ENCODE measurements around the gene CCNF. TPM values are rescaled to one million over a fixed set of nuclear protein-coding genes. Genes with fewer than 3 reads are reported as not detected.

Gene CCNF
- total and polyA plus RNA-seq, 5 donors from 2014 or later = 3.3 to 6.9 (median 6.6) TPM

DNA sequence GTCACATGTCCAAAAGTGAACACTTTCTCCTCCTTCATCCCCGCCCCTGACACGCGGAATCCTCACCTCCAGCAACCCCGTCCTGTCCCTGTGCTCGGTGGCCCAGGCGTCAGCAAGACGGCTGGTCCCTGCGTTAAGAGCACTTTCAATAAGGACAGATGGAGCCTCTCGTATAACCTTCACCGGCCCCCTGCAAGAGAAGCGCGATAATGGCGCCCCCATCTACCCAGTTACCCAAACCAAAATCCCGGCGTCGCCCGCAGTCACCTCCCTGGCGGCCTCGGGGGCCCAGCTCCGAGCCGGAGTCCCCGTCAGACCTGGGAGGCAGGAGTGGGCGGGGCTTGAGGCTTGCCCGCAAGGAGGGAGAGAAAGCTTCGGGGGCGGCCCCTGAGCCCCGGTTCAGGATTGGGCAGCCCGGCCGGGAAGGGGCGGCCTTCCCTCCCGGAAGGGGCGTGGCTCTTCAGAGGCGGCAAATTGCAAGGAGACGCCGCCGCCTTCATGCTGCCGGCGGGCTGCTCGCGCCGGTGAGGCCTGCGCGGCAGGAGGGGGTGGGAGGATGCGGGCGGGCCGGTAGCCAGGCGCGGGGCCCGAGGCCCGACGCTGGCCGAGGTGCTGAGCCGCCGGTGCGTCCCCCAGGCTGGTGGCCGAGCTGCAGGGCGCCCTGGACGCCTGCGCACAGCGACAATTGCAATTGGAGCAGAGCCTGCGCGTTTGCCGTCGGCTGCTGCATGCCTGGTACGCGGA is 30.6 kb downstream of the CCNF start, which contains the start of gene TEDC2:
Gene TEDC2, plus strand, starts transcription at position 463 of the 744 bp plus-strand sequence. Its CDS starts 36 bp downstream, at position 499.
- no peaks in the 10 kb centered on the region for H3K36me3 Mint-ChIP-seq
- peak within 1 kb of the TSS; percentile 79 to 97 (median 86) for H3K4me3 Mint-ChIP-seq
- H3K27me3 Mint-ChIP-seq = no peaks in the 10 kb centered on the region
- peak; percentile 98 to 99 for ATAC-seq (ENCODE audit: low read depth in 2 of 2)
- H3K27ac Mint-ChIP-seq = peak within 1 kb of the TSS; percentile 21 to 91 (median 61)
- no peaks in the 10 kb centered on the region for H3K9me3 Mint-ChIP-seq
- Histone ChIP-seq H3K27me3 (ENCODE audit: control insufficient read depth, insufficient read depth, low read length) (no peaks in the 10 kb centered on the region), H3K27ac (ENCODE audit: insufficient read depth, low read length, poor library complexity, severe bottlenecking) (no peak within 1 kb of the TSS), H3K4me3 (ENCODE audit: low read depth, low read length) (peak within 1 kb of the TSS; percentile 51), H3K9me3 (ENCODE audit: control insufficient read depth in 2 of 2, low read length in 2 of 2) (no peaks in the 10 kb centered on the region), H3K36me3 (ENCODE audit: control insufficient read depth, insufficient read depth, low read length) (no peaks in the 10 kb centered on the region), H3K4me1 (ENCODE audit: control insufficient read depth, insufficient read depth, low read length, poor library complexity, severe bottlenecking) (peaks cover 13% of the 10 kb centered on the region)
- peak; percentile 95 to 98 (median 97) for DNase-seq
- H3K4me1 Mint-ChIP-seq = peaks cover 2 to 10% (median 5%) of the 10 kb centered on the region in 4 donors

DNA sequence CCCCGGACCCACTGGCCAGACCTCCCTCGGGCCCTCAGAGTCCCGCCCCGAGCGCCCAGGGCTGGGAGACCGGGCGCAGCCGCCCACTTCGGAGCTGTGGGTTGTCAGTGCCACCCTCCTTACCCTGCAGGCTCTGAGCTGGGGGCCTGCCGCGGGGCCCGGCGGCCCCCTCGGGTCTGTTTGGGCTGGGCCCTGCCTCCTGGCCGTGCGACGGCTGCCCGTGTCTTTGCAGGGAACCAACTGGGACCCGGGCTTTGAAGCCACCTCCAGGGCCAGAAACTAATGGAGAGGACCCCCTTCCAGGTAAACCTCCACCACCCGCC is 31.1 kb downstream of the CCNF start:
- Mint-ChIP-seq H3K9me3 (no peaks in the 10 kb centered on the region), H3K36me3 (no peaks in the 10 kb centered on the region), H3K4me3 (peak overlapping the region in 1 of 4 donors; percentile 83), H3K4me1 (peaks cover 2 to 10% (median 5%) of the 10 kb centered on the region in 4 donors), H3K27me3 (peaks cover 3% of the 10 kb centered on the region), H3K27ac (no peak overlapping the region)
- Histone ChIP-seq H3K4me1 (ENCODE audit: control insufficient read depth, insufficient read depth, low read length, poor library complexity, severe bottlenecking) (peaks cover 13% of the 10 kb centered on the region), H3K4me3 (ENCODE audit: low read depth, low read length) (no peak overlapping the region), H3K9me3 (ENCODE audit: control insufficient read depth in 2 of 2, low read length in 2 of 2) (no peaks in the 10 kb centered on the region), H3K36me3 (ENCODE audit: control insufficient read depth, insufficient read depth, low read length) (no peaks in the 10 kb centered on the region), H3K27ac (ENCODE audit: insufficient read depth, low read length, poor library complexity, severe bottlenecking) (no peak overlapping the region), H3K27me3 (ENCODE audit: control insufficient read depth, insufficient read depth, low read length) (no peaks in the 10 kb centered on the region)
- ATAC-seq (ENCODE audit: low read depth in 2 of 2) (no peak), DNase-seq (no peak)

GRCh38 chr16:2460916-2461315 is 31.7 kb downstream of the CCNF start:
- H3K36me3 Mint-ChIP-seq = no peaks in the 10 kb centered on the region
- Histone ChIP-seq H3K4me3 (ENCODE audit: low read depth, low read length) (no peak overlapping the region), H3K27ac (ENCODE audit: insufficient read depth, low read length, poor library complexity, severe bottlenecking) (no peak overlapping the region), H3K27me3 (ENCODE audit: control insufficient read depth, insufficient read depth, low read length) (no peaks in the 10 kb centered on the region), H3K4me1 (ENCODE audit: control insufficient read depth, insufficient read depth, low read length, poor library complexity, severe bottlenecking) (peaks cover 13% of the 10 kb centered on the region), H3K36me3 (ENCODE audit: control insufficient read depth, insufficient read depth, low read length) (no peaks in the 10 kb centered on the region), H3K9me3 (ENCODE audit: control insufficient read depth in 2 of 2, low read length in 2 of 2) (no peaks in the 10 kb centered on the region)
- peaks cover 2 to 10% (median 5%) of the 10 kb centered on the region in 4 donors for H3K4me1 Mint-ChIP-seq
- H3K27me3 Mint-ChIP-seq = peaks cover 6% of the 10 kb centered on the region
- peak overlapping the region in 1 of 4 donors; percentile 43 for H3K4me3 Mint-ChIP-seq
- no peaks in the 10 kb centered on the region for H3K9me3 Mint-ChIP-seq
- ATAC-seq (ENCODE audit: low read depth in 2 of 2) (no peak), DNase-seq (no peak)
- no peak overlapping the region for H3K27ac Mint-ChIP-seq

DNA sequence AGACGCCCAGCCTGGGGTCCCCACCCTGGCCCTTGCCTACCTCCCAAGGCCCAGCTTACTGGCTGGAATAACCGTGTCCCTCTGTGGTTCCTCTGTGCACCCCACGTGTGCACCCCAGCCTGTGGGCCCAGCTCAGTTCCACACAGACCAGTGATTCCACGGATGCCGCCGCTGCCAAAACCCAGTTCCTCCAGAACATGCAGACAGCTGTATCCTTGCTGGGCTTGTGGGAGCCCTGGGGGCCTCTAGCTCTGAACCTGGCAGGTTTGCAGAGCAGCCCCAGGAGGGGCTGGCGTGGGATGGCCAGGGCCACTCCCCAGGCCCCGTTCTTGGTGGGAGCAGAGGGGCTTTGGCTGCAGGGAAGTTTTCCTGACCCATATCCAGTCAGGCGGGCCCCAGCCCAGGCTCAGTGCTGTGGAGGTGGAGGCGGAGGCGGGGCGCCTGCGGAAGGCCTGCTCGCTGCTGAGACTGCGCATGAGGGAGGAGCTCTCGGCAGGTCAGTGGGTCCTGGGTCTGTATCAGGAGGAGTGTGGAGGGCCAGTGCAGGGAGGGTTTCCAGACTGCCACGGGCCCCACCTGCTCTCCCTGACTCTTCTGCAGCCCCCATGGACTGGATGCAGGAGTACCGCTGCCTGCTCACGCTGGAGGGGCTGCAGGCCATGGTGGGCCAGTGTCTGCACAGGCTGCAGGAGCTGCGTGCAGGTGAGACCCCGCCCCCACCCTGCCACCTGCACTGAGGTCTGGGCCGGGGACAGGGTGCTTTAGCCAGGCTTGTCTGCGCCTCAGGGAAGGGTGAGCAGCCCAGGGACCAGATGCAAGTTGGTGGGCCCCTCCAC is 33.0 kb downstream of the CCNF start:
- Histone ChIP-seq H3K36me3 (ENCODE audit: control insufficient read depth, insufficient read depth, low read length) (no peaks in the 10 kb centered on the region), H3K27me3 (ENCODE audit: control insufficient read depth, insufficient read depth, low read length) (no peaks in the 10 kb centered on the region), H3K4me3 (ENCODE audit: low read depth, low read length) (no peak overlapping the region), H3K27ac (ENCODE audit: insufficient read depth, low read length, poor library complexity, severe bottlenecking) (no peak overlapping the region), H3K4me1 (ENCODE audit: control insufficient read depth, insufficient read depth, low read length, poor library complexity, severe bottlenecking) (peaks cover 13% of the 10 kb centered on the region), H3K9me3 (ENCODE audit: control insufficient read depth in 2 of 2, low read length in 2 of 2) (no peaks in the 10 kb centered on the region)
- DNase-seq = no peak
- Mint-ChIP-seq H3K36me3 (no peaks in the 10 kb centered on the region), H3K9me3 (no peaks in the 10 kb centered on the region), H3K4me1 (peaks cover 2 to 12% (median 5%) of the 10 kb centered on the region in 4 donors), H3K27me3 (peaks cover 12% of the 10 kb centered on the region), H3K4me3 (no peak overlapping the region), H3K27ac (no peak overlapping the region)
- no peak for ATAC-seq (ENCODE audit: low read depth in 2 of 2)

DNA sequence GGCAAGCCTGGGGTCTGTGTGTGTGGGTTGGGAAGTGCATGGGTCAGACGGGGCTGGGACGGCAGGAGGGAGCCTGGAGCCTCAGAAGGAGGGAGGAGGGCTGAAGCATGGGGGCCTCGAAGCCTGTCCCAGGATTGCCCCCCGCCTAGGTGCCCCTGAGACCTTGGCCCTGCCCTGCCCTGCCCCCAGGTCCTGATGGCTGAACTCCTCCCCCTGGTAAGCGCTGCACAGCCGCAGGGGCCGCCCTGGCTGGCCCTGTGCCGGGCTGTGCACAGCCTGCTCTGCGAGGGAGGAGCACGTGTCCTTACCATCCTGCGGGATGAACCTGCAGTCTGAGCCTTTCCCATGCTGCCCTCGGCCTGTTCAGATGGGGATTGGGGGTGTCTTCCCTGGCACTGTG is 35.1 kb downstream of the CCNF start:
- no peak for ATAC-seq (ENCODE audit: low read depth in 2 of 2)
- Mint-ChIP-seq H3K9me3 (no peaks in the 10 kb centered on the region), H3K27me3 (peaks cover 24% of the 10 kb centered on the region), H3K4me3 (no peak overlapping the region), H3K27ac (no peak overlapping the region), H3K4me1 (peaks cover 2 to 10% (median 4%) of the 10 kb centered on the region in 4 donors), H3K36me3 (no peaks in the 10 kb centered on the region)
- DNase-seq = no peak
- Histone ChIP-seq H3K27ac (ENCODE audit: insufficient read depth, low read length, poor library complexity, severe bottlenecking) (no peak overlapping the region), H3K4me1 (ENCODE audit: control insufficient read depth, insufficient read depth, low read length, poor library complexity, severe bottlenecking) (peaks cover 23% of the 10 kb centered on the region), H3K4me3 (ENCODE audit: low read depth, low read length) (no peak overlapping the region), H3K27me3 (ENCODE audit: control insufficient read depth, insufficient read depth, low read length) (no peaks in the 10 kb centered on the region), H3K9me3 (ENCODE audit: control insufficient read depth in 2 of 2, low read length in 2 of 2) (no peaks in the 10 kb centered on the region), H3K36me3 (ENCODE audit: control insufficient read depth, insufficient read depth, low read length) (no peaks in the 10 kb centered on the region)

DNA sequence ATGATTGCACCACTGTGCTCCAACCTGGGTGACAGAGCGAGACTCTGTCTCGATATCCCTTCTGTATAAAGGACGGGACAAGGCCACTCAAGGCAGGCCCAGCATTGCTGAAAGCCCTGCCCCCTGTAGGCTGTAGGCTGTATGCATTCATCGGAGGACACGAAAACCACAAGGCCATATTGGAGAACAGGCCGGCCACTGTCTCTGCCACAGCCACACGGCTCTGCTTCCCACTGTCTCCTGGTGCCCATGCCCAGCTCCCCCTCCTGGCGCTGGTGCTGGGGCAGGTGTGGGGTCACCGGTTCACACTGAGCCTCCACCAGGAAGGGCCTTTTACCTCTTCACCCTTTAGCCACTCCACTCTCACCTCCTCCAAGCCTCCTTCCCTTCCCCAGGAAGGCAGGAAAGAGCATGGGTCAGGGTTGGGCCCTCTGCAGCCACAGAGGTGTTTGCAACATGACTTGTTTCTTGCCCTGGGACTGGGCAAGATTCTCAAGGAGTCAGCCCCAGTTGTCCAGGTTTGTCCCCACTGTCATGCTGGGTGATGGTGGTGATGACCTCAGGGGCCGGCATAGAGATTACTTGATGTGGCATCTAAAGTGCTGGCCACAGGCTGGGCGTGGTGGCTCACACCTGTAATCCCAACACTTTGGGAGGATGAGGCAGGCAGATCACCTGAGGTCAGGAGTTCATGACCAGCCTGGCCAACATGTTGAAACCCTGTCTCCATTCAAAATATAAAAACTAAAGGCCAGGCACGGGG is 36.6 kb downstream of the CCNF start:
- H3K4me3 Mint-ChIP-seq = no peak overlapping the region
- DNase-seq (no peak), ATAC-seq (ENCODE audit: low read depth in 2 of 2) (no peak)
- no peak overlapping the region for H3K27ac ChIP-seq (ENCODE audit: insufficient read depth, low read length, poor library complexity, severe bottlenecking)
- no peaks in the 10 kb centered on the region for H3K36me3 ChIP-seq (ENCODE audit: control insufficient read depth, insufficient read depth, low read length)
- peaks cover 14% of the 10 kb centered on the region for H3K4me1 ChIP-seq (ENCODE audit: control insufficient read depth, insufficient read depth, low read length, poor library complexity, severe bottlenecking)
- peaks cover 12% of the 10 kb centered on the region for H3K27me3 ChIP-seq (ENCODE audit: control insufficient read depth, insufficient read depth, low read length)
- H3K9me3 Mint-ChIP-seq = no peaks in the 10 kb centered on the region
- H3K36me3 Mint-ChIP-seq = no peaks in the 10 kb centered on the region
- no peak overlapping the region for H3K4me3 ChIP-seq (ENCODE audit: low read depth, low read length)
- no peak overlapping the region for H3K27ac Mint-ChIP-seq
- peaks cover 0 to 9% (median 0%) of the 10 kb centered on the region in 4 donors for H3K4me1 Mint-ChIP-seq
- peaks cover 38% of the 10 kb centered on the region for H3K27me3 Mint-ChIP-seq
- H3K9me3 ChIP-seq (ENCODE audit: control insufficient read depth in 2 of 2, low read length in 2 of 2) = no peaks in the 10 kb centered on the region

GRCh38 chr16:2466667-2467527 is 37.6 kb downstream of the CCNF start:
- Histone ChIP-seq H3K4me3 (ENCODE audit: low read depth, low read length) (no peak overlapping the region), H3K4me1 (ENCODE audit: control insufficient read depth, insufficient read depth, low read length, poor library complexity, severe bottlenecking) (peaks cover 25% of the 10 kb centered on the region), H3K27ac (ENCODE audit: insufficient read depth, low read length, poor library complexity, severe bottlenecking) (no peak overlapping the region), H3K27me3 (ENCODE audit: control insufficient read depth, insufficient read depth, low read length) (peaks cover 12% of the 10 kb centered on the region), H3K36me3 (ENCODE audit: control insufficient read depth, insufficient read depth, low read length) (no peaks in the 10 kb centered on the region), H3K9me3 (ENCODE audit: control insufficient read depth in 2 of 2, low read length in 2 of 2) (no peaks in the 10 kb centered on the region)
- no peaks in the 10 kb centered on the region for H3K9me3 Mint-ChIP-seq
- peaks cover 38% of the 10 kb centered on the region for H3K27me3 Mint-ChIP-seq
- peaks cover 0 to 9% (median 0%) of the 10 kb centered on the region in 4 donors for H3K4me1 Mint-ChIP-seq
- DNase-seq = no peak
- H3K36me3 Mint-ChIP-seq = no peaks in the 10 kb centered on the region
- H3K4me3 Mint-ChIP-seq = peak overlapping the region in 1 of 4 donors; percentile 19
- no peak overlapping the region for H3K27ac Mint-ChIP-seq
- ATAC-seq (ENCODE audit: low read depth in 2 of 2) = no peak

All from CD4-positive, CD25-positive, alpha-beta regulatory T cell (primary cell).